HG03064 (cell line): ENCODE results near the gene CCDC141.
A peak's percentile ranks its signal among the peaks of the same experiment; 100 is the strongest.
"Not testable (repeated sequence)": the region's sequence is repeated elsewhere in the genome, so short reads cannot be mapped to it uniquely, and the experiment has no call there.

ENCODE experiments used
- ATAC-seq: cut with Tn5 transposase; IDR thresholded peaks from one replicate; pipeline ENCODE4 v1.9.1; 2021; ENCODE audit warnings: low read depth; ENCODE audit not compliant: unreplicated experiment

Gene CCDC141

GRCh38 chr2:179049546-179050311 is at the start of gene CCDC141:
CCDC141 (minus strand) TSS chr2:179050137; CDS start chr2:179049941, 196 bp downstream.
- ATAC-seq = peak; percentile 58

- ATAC-seq = no peak
These were observed 48.2 kb upstream of the CCDC141 start for GRCh38 chr2:179098080-179098689.

GRCh38 chr2:179097131-179097530 is 47.2 kb upstream of the CCDC141 start:
- ATAC-seq = no peak

GRCh38 chr2:179096090-179096489 is 46.2 kb upstream of the CCDC141 start:
- peak; percentile 98 for ATAC-seq

- not testable (repeated sequence) for ATAC-seq
These were observed 43.0 kb upstream of the CCDC141 start for GRCh38 chr2:179092912-179093311.

GRCh38 chr2:179082697-179083096 is 32.8 kb upstream of the CCDC141 start:
- no peak for ATAC-seq

GRCh38 chr2:179081954-179082353 is 32.0 kb upstream of the CCDC141 start:
- no peak for ATAC-seq

- ATAC-seq = no peak
These were observed 22.6 kb upstream of the CCDC141 start for GRCh38 chr2:179072527-179072926.

- ATAC-seq = no peak
These were observed 21.9 kb upstream of the CCDC141 start for GRCh38 chr2:179071810-179072355.

GRCh38 chr2:179070895-179071294 is 21.0 kb upstream of the CCDC141 start:
- no peak for ATAC-seq

GRCh38 chr2:179069685-179070084 is 19.7 kb upstream of the CCDC141 start:
- no peak for ATAC-seq

- no peak for ATAC-seq
These were observed 19.2 kb upstream of the CCDC141 start for GRCh38 chr2:179068991-179069643.

GRCh38 chr2:179059026-179059700 is 9.2 kb upstream of the CCDC141 start:
- ATAC-seq = peak; percentile 65

GRCh38 chr2:179057737-179058136 is 7.8 kb upstream of the CCDC141 start:
- ATAC-seq = no peak

GRCh38 chr2:179053568-179053967 is 3.6 kb upstream of the CCDC141 start:
- not testable (repeated sequence) for ATAC-seq

GRCh38 chr2:179051250-179051649 is 1.3 kb upstream of the CCDC141 start:
- no peak for ATAC-seq

- no peak for ATAC-seq
These were observed 818 bp upstream of the CCDC141 start for GRCh38 chr2:179050755-179051154.

GRCh38 chr2:179049203-179049545 is 763 bp downstream of the CCDC141 start:
- ATAC-seq = peak; percentile 38

GRCh38 chr2:179048099-179048498 is 1.8 kb downstream of the CCDC141 start:
- ATAC-seq = no peak

GRCh38 chr2:179045602-179046001 is 4.3 kb downstream of the CCDC141 start:
- ATAC-seq = not testable (repeated sequence)

GRCh38 chr2:179044500-179044899 is 5.4 kb downstream of the CCDC141 start:
- ATAC-seq = no peak
